Left ventricle myocardium superior (tissue), 1 donor: ENCODE results near the gene DLGAP5. TPM values are rescaled to one million over a fixed set of nuclear protein-coding genes. Genes with fewer than 3 reads are reported as not detected.

ENCODE experiments used
- ATAC-seq: fragments of 200-7000 bp; cut with Tn5 transposase; one replicate; pipeline ENCODE4 v1.9.1; 2020; ENCODE audit warnings: mild to moderate bottlenecking, moderate library complexity
- DNase-seq: peaks from one replicate; pipeline ENCODE4 v3.0.0-alpha.2; 2020
- intact Hi-C: fragments of 100-400 bp; cut with micrococcal nuclease; formaldehyde crosslinking; loops from one replicate; pipeline ENCODE4 v1.11.0; 2022
- total RNA-seq: library from RNA; stranded (reverse); fragmentation: NEBNext Ultra II Directional; extraction: Animal tissue kit (Norgen Biotek cat#: 25700); gene quantifications from one replicate; pipeline ENCODE4 v1.2.1, GENCODE V29; 2021
- donor health status: DM: no; HTN: yes; CAD: no; lungs with severe emphysema.

The DLGAP5 gene
- total RNA-seq, 1 donor from 2014 or later = 0.35 TPM

GRCh38 chr14:55120571-55121495 is 70.6 kb downstream of the DLGAP5 start:
- peak; percentile 1 for ATAC-seq
- intact Hi-C loops = no loop called here
- DNase-seq = no peak

DNA sequence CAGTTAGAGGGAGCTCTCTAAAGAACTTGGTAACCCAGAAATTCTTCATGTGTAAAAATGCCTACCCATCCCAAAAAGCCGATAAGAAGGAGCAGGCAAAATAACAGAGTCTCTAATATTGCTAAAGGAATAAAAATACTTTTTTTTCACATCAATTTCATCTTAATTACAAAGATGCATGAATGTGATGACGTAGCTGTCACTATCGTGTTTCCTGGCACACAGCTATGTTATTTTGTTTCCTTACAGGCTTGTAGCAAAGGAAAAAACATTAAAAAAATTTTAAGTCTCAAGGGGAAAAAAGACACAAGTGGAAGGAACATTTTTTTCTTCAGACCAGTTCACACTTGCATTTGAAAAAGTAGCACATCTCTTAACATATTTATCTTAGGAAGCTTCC is 72.6 kb downstream of the DLGAP5 start:
- no peak for ATAC-seq
- DNase-seq = no peak
- intact Hi-C loops = no loop called here

GRCh38 chr14:55117803-55118441 is 73.5 kb downstream of the DLGAP5 start:
- peak; percentile 14 for ATAC-seq
- DNase-seq = no peak
- intact Hi-C loops = no loop called here

- ATAC-seq (no peak), DNase-seq (no peak)
- intact Hi-C loops = no loop called here
These were observed 74.9 kb downstream of the DLGAP5 start for GRCh38 chr14:55116246-55117030.

DNA sequence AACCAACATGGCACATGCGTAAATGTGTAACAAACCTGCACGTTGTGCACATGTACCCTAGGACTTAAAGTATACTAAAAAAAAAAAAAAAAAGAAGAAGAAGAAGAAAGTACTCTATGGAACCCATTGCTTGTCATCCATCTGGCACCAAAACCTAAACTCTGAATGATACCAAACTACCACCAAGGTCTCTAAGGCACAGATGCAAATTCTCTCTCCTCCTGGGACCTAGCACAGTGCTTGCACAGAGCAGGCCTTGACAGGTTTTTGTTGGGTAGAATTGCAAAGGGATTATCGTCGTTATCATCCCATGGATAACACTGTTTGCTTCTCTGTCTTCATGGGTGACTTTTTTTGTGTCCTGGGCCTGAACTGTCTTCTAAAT is 75.5 kb downstream of the DLGAP5 start:
- ATAC-seq (no peak), DNase-seq (no peak)
- intact Hi-C loops = no loop called here

DNA sequence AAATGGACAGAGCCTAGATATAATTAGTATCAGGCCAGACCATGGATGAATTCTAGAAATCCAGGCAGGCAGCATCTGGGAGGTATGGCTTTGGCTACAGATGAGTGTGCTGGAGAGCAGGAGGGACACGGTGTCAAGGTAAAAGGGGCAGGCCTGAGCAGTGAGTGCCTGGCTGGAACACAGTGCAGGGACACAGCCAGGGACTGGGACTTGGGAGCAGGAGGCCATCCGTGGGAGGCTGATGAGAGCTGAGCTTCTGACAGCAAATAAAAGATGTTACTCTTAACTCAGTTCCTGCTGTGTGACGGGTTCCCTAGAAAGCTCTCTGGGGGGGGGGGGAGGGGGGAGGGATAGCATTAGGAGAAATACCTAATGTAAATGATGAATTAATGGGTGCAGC is 75.9 kb downstream of the DLGAP5 start:
- ATAC-seq (peak; percentile 29), DNase-seq (no peak)
- intact Hi-C loops = no loop called here

- intact Hi-C loops = no loop called here
- DNase-seq = no peak
- no peak for ATAC-seq
These were observed 76.7 kb downstream of the DLGAP5 start for GRCh38 chr14:55114720-55115119.

- ATAC-seq (no peak), DNase-seq (no peak)
- intact Hi-C loops = no loop called here
These were observed 80.2 kb downstream of the DLGAP5 start for GRCh38 chr14:55111122-55111708.

DNA sequence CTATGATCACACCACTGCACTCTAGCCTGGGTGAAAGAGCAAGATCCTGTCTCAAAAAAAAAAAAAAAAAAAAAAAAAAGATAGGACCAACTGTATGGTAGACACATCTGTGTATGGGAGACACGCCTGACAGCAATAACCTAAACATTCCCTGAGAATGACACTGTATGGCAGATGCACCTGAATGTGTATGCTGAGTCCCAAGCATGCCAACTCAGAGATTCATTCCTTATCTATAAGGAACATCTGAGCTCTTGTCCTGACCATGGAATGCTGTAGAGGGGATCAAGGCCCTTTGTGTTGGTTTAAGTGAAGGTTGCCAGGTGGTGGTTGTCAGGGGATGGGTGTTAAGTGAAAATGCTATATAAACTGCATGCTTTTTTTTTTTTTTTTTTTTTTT is 81.5 kb downstream of the DLGAP5 start:
- DNase-seq (no peak), ATAC-seq (no peak)
- intact Hi-C loops = no loop called here

DNA sequence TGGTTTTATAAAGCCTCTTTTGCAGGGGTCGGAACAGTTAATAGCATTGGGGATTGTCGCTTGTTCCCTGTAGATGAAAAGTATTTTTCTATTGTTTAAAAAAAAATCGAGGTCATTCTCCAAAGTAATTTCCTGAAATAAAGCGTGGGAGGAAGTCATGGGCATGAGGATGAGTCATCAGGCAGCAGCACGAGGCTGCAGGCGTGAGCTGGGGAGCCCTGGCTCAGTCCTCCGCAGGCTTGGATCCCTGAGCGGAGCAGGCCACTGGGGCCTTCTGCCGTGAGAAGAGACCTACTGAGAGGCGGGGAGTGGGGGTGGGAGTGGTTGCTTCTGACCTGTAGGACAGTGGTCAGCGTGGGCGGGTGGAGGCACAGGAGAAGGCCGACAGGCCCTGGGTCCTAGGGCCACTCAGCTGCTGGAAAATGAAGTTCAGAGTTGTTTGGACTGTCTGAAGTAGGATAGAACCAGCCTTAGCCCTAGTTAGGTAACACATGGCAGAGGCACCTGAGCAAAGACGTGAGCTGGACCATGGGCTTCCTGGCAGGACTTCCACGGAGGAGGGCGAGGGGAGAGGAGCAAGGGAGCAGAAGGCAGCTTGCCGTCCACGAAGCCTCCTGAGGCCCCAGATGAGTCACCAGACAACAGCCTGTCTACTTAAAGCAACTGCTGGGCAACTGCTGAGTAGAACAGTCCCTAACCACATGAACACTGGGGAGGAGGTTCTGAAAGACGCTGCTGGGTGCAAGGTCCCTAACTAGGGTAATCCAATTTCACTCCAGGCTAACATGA is 83.4 kb downstream of the DLGAP5 start:
- DNase-seq (peak; percentile 93), ATAC-seq (peak; percentile 92)
- intact Hi-C loops = no loop called here

DNA sequence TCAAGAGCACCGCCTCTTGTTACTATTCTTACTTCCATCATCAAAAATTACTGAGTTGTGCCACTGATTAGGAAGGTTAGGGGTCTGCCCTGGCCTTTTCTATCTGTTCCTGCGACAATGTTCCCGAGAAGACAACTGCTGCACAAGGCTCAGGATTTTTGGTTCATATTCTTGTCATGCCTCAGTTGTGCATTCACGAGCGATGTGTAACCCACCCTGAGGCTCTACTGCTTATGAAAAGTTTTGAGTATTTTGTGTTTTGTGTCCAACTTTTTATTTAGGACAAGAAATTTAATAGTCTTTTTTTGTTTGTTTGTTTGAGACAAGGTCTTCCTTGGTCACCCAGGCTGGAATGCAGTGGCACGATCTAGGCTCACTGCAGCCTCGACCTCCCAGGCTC is 85.4 kb downstream of the DLGAP5 start:
- DNase-seq (no peak), ATAC-seq (no peak)
- intact Hi-C loops = no loop called here

DNA sequence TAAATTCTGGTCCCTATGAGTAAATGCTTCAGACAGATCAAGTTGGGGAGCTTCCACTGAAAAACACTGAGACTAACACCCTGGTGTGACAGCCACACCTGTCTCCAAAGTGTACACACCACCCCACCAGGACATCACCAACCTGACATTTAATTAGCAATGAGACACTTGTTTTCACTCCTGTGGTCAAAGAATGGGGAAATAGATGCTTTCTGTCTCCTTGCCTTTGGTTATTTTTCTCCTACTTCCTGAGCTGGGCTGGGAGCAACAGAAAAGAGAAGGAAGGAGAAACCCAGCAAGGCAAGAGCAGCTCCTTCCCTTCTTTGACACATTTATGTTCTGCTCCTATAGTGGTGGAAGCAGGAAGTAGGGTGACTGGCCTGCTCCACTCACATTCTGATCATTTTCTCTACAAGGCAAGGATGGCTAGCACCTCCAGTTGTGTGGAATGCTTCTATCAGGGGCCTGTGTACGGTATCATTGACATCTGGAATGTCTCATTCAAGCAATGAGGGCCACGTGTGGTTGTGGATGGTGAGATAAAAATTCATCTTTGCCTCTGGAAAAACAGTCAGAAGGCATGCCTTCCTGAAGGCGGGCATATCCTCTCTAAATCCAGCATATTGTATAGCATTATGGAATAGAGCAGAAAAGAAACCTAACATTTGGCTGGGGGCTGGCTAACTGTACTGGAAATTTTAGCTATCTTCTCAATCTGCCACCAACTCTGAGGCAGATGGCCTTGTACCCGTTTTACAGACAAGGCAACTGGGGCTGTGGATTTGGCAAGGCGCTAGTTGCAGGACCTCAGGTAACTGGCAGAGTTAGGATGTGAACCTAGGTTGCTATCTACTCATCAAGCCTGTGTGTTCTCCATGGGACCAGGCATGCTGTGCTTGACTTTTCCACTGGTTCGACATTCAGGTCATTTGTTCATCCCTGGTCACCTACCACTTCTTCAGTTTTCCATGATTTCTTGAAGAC is 87.1 kb downstream of the DLGAP5 start:
- ATAC-seq (no peak), DNase-seq (no peak)
- intact Hi-C loops = no loop called here

- intact Hi-C loops = no loop called here
- ATAC-seq (peak; percentile 73), DNase-seq (peak; percentile 74)
These were observed 88.3 kb downstream of the DLGAP5 start for GRCh38 chr14:55103005-55103640.

- intact Hi-C loops = no loop called here
- peak; percentile 81 for DNase-seq
- ATAC-seq = peak; percentile 82
These were observed 89.2 kb downstream of the DLGAP5 start for GRCh38 chr14:55102141-55102621.

- no peak for ATAC-seq
- no peak for DNase-seq
- intact Hi-C loops = no loop called here
These were observed 89.7 kb downstream of the DLGAP5 start for GRCh38 chr14:55101698-55102097.

- intact Hi-C loops = no loop called here
- ATAC-seq (peak; percentile 15), DNase-seq (no peak)
These were observed 91.6 kb downstream of the DLGAP5 start for GRCh38 chr14:55099756-55100155.

GRCh38 chr14:55098561-55098898 is 92.9 kb downstream of the DLGAP5 start:
- intact Hi-C loops = no loop called here
- ATAC-seq = no peak
- no peak for DNase-seq
